Stimulated activated CD4-positive, alpha-beta T cell treated with anti-CD3 and anti-CD28 coated beads, Interleukin-4, amount 100 ng/mL, for 1 hour (primary cell): ENCODE results near the gene CCDC126.
"Not testable (repeated sequence)": the region's sequence is repeated elsewhere in the genome, so short reads cannot be mapped to it uniquely, and the experiment has no call there.

Source experiments
- DNase-seq: peaks from one replicate; pipeline ENCODE4 v3.0.0-alpha.2; 2020

The CCDC126 gene, protein sequence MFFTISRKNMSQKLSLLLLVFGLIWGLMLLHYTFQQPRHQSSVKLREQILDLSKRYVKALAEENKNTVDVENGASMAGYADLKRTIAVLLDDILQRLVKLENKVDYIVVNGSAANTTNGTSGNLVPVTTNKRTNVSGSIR

DNA sequence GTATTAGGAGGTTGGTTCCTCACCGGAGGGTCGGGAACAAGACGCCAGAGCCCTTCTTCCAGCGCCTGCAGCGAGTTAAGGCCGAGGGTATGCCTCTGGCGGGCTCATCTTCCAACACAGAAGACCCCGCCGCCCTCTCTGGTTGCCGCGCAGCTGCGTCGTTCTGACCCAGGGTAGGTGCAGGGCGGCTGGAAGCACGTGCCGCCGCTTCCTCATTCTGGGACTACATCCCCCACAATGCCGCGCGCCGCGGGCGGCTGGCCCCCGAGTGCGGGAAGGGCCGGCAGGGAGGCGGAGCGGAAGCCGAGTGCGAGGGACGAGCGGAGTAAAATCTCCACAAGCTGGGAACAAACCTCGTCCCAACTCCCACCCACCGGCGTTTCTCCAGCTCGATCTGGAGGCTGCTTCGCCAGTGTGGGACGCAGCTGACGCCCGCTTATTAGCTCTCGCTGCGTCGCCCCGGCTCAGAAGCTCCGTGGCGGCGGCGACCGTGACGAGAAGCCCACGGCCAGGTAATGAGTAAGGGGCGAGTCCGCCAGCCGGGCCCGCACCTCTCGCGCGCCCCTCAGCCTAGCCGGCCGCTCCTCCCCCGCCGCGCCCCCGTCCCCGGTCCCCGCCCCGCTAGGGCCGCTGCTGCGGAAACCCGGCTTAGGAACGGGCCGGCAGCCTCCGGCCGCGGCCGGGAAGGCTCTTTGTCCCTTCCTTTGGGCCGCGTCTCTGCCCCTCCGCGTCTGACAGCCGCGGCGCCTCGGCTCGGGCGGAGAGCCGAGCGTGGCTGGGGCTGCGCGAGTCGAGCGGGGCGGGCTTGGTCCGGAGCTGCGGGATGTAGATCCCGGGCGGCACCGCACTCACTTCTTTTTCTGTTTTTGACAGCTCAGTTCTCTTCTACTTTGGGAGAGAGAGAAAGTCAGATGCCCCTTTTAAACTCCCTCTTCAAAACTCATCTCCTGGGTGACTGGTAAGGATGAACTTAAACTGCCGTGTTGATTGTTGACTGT lies at the start of gene CCDC126:
Gene CCDC126, plus strand, starts transcription at position 289 of the 998 bp plus-strand sequence. CDS start 13,934 bp downstream, outside the sequence.
- DNase-seq, result peak; percentile 85

DNA sequence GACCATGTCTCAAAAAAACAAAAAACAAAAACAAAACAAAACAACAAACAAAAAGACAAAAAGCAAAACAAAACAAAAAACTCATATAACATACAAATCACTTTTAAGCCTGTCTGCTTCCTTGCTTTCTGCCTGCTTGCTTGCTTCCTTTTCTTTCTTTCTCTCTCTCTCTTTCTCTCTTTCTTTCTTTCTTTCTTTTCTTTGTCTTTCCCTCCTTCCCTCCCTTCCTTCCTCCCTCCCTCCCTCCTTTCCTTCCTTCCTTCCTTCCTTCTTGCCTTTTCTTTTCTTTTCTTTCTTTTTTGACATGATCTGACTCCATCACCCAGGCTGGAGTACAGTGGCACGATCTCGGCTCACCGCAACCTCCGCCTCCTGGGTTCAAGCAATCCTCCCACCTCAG lies 49.5 kb upstream of the CCDC126 start:
- no peak for DNase-seq

DNA sequence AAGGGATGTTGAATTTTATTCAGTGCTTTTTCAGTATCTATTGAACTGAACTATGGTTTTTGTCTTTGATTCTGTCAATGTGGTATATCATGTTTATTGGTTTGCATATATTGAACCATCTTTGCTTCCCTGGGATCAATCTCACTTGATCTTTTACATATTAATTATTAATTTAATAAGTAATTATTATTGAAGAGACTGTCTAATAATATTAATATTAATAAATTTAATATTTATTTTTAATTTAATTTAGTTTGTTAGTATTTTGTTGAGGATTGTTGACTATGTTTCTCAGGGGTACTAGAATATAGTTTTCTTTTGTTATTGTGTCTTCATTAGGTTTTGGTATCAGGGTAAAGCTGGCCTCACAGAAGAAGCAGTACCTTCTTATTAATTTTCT lies 38.9 kb upstream of the CCDC126 start:
- no peak for DNase-seq

DNA sequence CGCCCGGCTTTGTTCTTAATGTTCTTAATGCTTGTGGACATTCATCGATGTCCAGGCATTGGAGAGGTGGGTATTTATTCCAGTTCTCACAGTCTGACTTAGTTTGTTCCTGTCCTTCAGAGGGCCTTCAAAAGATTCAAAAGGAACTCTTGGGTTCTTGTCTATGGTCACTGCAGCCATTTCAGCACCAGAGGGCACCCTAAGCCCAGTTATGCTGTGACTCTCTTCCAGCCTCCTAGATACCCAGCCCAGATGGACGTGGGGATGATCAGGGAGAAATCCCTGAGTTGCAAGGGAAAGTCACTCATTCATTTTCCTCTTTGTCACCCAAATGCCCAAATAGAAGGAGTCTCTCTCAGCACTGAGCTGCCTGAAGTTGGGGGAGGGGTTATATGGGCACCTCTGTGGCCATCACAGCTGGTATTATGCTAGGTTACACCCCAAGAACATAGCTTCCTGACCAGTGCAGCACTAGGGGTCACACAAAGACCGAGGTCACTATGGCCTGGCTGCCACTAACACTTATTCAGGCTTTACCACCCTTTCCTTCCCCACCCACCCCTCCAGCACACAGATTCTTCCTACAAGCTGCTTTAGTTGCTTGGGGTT lies 26.5 kb upstream of the CCDC126 start:
- DNase-seq, result peak; percentile 66

DNA sequence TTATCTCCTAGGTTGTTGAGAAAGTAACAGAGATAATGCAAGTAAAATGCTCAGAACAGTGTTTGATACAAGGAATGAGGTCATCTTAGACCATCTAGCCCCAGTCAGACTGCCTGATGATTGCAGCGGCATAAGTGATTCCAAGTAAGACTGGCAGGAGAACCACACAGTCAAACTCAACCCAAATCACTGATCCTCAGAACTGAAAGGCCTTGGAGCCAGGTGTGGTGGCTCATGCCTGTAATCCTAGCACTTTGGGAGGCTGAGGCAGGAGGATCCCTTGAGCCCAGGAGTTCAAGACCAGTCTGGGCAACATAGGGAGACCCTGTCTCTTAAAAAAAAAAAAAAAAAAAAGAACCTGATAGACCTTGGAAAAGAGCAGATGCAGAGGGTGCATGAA lies 15.2 kb upstream of the CCDC126 start:
- not testable (repeated sequence) for DNase-seq

DNA sequence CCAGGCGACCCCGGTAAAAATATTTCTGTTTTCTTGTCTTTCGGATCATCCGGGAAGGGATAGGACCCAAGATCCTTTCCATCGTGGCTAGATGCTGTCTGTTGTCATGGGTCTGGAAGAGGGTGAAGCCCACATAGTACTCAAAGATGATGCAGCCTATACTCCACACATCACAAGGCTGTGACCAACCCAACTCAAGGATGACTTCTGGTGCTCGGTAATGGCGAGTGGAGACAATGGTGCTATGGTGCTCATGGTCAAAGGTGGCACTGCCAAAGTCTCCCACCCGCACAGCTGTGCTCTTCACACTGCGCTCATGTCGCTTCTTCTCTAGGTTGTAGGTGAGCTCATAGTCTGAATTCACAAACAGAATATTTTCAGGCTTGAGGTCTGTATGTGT lies 11.9 kb upstream of the CCDC126 start:
- not testable (repeated sequence) for DNase-seq

DNA sequence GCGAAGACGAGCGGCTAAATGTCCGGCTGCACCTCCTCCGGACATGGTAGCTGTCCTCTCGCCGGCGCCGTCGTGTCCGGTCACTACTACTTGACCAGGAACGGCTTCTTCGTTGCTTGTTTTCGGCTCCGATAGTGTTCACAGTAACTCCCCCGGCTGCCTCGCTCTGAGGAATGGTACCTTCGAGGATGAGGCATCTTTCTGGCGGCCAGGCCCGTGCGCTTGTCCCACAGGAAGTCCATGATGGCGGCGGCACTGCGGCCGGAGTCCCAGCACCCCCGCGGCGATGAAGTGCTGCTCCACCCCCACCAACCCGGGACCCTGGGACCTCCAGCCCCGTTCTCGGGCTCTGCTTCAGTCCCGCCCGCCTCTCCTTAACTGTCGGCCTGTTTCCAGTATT lies 11.0 kb upstream of the CCDC126 start:
- DNase-seq, result no peak

DNA sequence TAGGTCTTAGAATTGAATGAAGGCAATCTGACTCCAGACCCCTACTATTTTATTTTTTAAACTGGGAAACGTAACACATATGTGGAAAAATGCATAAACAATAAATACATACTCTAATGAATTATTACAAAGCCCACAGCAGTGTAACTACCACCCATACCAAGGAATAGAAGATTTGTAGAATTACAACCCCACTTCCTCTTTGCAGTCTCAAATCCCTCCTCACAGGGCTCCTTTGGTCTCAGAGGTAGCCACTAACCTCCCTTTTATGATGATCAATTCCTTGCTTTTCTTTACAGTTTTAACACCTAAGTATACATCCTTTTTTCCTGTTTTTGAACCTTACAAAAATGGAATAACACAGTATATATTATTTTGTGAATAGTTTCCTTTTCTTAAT lies 6.7 kb upstream of the CCDC126 start:
- DNase-seq, result no peak

DNA sequence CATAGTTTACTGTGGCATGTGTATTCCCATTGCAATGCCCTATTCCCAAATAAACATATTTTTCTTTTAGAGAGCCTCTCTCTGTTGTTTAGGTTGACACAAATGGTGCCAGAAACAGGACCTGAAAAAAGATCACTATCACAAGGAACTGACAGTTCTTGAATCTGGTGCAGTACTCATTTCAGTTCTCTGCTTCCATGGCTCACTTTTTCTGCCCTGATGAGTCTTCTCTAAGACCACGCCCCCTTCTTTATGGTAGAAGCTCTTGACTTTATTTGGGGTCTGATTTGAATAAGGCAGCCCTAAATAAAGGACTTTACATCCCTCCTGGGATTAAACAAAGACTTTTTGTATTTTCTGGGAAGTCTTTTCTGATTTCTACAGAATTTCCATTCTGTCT lies 3.5 kb upstream of the CCDC126 start:
- no peak for DNase-seq

DNA sequence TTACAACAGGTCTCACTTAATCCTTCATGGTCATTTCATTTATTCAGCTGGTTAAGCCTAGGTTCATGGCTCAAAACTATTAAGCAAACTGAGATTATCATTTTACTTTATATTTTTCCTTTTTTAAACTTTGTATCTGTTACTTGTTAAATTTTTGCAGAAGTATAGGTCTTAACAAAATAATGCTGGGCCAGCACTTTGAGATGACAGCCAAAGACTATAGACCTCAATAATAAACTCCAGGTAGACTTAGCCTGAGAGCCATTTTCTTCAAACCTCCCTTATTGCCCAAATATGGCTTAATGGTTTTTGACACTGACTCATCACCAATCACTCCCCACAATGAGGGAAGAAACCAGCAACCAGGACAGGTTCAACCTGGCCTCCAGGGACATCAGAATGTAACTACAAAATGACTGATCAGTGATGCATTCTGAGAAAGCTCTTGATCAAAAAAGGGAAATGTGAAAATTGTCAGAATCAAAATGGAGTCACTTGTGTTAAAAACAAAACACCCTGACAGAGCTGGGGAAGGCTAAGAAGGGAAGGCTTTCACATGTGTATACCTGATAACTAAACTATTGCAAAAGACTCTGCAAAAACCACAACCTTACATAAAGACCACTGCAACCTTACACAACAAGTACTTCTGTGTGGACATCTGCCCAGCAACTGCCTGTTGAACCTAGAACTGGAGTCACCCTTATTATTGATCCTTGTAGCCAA lies 2.1 kb upstream of the CCDC126 start:
- peak; percentile 19 for DNase-seq

DNA sequence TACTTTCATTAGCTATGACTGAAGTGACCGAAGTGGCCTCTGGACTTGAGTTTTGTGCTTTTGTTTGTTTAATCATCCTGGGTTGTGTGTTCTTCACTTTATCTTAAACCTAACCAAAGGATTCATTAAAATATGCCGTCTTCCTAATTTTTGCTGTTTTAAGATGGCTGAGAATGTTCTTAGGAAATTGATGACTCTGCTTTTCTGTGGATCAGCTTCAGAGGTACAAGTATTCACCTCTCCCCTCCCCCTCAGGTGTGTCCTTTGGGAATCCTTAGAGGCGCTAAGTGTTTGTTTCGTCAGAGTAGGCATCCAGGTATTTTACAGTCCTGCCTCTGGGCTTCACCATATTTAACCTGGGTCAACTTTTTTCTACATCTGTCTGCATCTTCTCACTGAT lies 1.1 kb downstream of the CCDC126 start:
- no peak for DNase-seq

DNA sequence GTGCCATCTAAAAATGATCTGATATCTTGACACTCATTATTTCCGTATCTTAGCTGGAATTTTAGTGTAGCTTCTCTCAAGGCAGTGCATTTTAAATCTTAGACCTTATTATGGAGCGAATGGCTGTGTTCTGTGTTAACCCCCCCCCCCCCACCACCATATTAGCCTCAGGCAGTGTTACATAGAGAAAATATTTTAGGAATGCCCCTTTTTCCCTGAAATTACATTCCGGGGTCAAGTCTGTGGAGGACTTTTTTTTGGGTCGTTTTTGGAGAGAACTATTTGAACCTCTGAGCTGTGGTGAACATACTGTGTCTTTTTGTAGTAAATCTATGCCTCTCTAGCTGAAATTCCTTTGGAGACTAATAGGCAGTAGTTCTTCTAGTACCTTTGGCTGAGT lies 3.1 kb downstream of the CCDC126 start:
- no peak for DNase-seq

DNA sequence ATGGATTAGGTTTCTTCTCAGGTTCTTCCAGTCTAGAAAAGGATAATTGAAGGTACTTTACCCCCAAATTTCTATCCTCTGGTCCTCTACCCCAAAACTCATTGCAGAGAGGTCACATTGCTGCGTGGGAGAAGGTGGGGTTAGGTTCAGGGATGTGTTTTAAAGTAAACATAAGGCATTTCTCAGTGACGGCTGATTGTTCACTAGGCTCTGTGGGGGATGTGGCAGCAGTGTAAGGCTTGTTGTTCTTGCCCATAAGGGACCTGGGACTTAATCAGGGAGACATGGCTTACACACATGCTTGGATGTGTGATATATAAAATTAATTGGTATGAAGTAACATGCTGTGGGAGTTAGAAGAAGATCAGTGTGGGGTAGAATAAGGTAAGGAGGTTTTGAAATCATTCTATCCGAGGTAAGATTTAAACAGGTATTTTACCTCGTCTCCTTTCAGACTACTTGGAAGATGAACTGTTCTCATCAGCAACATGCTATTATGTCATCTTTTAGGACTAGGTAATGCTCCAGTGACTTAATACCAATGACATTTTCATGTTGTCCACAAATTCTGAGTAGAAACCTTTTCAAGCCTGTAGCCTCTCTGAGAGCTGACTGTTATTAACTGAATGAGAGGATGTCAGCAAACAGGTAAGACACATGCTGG lies 6.6 kb downstream of the CCDC126 start:
- no peak for DNase-seq

DNA sequence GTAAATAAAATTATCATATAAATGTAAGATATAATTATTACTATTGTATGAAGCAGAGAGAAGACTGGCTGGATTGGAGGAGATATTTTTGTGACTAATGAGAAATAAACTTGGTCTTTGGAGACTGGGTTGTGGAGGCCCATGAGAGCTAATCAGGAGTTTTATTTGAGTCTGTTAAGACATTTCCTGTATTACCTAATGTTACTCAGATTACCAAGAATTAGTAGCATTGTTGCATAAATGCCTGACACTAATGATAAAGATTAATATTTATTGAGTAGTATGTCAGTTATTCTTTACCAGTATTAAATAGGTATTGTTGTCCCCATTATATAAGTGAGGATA lies 7.1 kb downstream of the CCDC126 start:
- no peak for DNase-seq

DNA sequence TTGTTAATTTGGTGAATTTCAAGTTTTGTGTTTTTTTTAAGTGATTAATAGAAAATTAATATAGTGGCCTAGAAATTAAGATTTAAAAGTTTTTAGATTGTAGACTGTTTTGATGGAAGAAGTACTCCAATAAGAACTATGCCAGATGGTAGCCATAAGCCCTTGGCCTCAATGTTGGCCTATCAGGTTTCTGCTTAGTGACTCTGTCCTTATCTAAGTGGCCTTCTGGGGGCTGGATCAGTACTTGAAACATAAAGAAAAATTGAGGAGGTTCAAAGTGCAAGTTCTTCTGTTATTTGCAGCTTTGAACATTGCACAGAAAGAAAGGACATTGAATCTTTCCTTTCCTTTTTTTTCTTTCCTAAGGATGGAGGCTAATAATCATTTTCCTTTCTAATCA lies 9.9 kb downstream of the CCDC126 start:
- no peak for DNase-seq

DNA sequence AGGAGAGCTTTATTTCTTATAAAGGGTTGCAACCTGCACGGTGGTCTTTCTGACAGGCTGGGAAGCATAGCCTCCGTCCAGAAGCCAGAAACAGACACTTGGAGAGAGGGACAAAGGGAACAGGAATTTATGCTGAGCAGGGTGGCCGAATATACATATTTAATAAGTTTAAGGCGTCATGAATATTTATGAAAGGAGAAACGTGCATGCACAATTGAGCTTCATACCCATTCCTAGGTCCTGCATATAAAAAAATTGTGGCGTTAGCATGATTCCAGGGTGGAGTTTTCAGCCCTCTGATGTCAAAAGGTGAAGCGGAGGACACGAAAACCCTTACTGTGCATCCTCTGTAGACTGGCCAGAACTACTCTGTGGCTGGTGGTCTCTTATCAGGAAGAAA lies 10.7 kb downstream of the CCDC126 start:
- DNase-seq, result no peak

DNA sequence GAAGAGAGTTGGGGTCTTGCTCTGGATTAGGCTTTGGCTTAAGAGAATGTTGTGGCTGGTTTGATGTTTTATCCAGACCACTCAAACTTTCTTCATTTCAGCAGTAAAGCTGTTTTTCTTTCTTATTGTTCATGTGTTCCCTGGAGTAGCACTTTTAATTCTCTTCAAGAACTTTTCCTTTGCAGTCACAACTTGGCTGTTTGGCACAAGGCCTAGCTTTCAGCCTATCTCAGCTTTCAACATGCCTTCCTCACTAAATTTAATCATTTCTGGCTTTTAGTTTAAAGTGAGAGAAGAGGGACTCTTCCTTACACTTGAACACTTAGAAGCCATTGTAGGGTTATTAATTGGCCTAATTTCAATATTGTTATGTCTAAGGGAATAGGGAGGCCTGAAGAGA lies 18.1 kb downstream of the CCDC126 start:
- DNase-seq, result no peak

DNA sequence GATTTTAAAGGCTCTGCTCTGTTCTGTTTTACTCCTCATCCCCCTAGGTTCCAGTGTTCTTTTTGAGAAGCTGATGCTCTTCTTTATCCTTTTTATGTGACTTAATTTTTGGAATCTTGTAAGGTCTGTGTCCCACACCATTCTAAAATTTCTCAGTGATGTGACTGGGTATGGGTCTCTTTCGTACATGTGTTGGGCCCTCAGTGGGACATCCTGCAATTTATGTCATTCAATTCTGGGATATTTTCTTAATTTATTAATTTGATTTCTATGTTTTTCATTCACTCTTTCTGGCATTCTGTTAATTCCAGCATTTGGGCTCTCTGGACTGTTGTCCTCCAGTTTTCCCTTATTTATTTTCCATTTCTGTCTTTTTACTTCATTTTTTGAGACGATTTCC lies 19.4 kb downstream of the CCDC126 start:
- no peak for DNase-seq

DNA sequence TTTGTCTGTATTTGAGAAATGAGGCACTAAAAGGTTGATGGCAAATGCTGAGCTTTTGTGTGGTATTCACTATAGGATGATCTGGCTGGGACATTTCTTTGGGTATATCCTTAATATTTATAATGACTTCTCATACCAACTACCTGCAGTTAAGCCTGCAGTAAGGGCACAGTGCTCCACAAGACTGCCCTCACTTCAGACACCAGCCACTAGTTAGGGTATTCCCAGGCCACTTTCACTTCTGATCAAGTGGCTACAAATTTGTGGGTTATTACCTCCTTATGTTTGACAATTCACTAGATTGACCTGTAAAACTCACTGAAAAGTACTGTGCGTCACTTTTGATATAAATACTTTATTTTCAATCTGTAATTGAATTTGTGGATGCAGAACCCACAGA lies 20.3 kb downstream of the CCDC126 start:
- DNase-seq, result no peak

DNA sequence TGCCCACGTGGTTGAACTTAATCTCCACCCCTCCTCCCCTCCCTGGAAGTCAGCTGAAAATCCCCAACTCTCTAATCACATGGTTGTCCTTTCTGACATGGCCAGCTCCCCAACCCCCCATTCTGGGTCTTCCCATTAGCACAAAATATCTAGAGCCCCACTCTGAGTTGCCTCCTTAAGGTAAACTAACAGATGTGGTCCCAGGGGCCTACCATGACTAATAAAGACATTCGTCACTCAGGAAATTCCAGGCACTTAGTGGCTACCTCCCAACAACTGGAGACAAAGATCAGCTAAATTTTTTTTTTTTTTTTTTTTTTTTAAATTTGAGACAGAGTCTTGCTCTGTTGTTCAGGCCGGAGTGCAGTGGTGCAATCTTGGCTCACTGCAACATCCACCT lies 21.1 kb downstream of the CCDC126 start:
- DNase-seq, result no peak

DNA sequence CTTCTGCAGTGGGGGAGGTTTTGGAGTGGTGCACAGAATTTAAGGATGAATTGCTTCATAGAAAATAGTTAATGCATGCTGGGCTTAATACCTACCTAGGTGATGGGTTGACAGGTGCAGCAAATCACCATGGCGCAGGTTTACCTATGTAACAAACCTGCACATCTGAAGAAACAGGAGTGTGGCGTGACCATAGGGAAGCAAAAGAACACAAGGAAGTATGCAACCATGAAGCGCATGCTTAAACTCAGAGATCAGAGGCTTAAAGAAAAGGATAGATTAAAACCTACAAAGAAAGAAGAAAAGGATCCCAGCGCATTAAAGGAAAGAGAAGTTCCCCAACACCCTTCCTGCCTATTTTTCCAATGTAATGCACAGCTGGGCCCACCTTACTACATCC lies 22.0 kb downstream of the CCDC126 start:
- no peak for DNase-seq

DNA sequence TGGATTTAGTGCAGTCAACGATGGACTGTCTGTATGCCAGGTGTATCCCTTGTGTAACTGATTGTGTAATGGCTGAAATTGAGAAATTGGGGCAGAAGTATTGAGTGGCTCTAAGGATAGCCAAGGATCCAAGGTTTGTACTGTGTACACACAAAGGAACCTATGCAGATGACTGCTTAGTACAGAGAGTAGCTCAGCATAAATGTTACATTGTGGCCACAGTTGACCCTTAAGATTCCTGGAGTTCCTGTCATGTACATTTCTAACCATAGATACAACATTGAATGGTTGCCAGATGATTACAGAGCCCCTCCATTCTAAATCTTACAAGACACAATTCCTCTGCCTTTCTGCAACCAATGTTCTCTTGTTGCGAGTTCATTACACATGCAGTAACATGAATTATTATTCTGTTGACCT lies 25.3 kb downstream of the CCDC126 start:
- no peak for DNase-seq

DNA sequence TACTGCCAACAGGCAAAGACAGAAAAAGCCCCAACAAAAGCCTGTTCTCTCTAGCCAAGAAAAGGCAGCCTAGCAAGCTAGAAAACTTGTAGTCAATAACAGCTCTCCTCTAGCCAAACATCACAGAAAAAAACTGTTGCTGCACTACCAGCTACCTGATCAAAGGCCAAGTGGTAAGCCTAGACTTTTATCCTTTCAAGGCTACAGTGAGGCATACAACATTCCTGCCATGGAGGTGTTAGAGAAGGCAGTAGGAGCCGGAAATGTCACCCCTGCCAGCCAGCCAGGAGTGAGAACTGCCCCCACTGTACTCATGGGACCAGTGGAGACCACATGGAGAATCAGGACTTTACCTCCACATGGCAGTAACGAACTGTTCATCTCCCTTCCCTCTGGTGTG lies 31.2 kb downstream of the CCDC126 start:
- no peak for DNase-seq
